GM21447 (cell line): ENCODE measurements around the gene OR11G2.
"Not testable (repeated sequence)": the region's sequence is repeated elsewhere in the genome, so short reads cannot be mapped to it uniquely, and the experiment has no call there.

ENCODE experiments used
- ATAC-seq: cut with Tn5 transposase; IDR thresholded peaks from one replicate; pipeline ENCODE4 v1.9.1; 2021; ENCODE audit not compliant: unreplicated experiment

The OR11G2 gene

GRCh38 chr14:20219033-20219432, 28.3 kb downstream of the OR11G2 start:
- ATAC-seq = no peak

DNA sequence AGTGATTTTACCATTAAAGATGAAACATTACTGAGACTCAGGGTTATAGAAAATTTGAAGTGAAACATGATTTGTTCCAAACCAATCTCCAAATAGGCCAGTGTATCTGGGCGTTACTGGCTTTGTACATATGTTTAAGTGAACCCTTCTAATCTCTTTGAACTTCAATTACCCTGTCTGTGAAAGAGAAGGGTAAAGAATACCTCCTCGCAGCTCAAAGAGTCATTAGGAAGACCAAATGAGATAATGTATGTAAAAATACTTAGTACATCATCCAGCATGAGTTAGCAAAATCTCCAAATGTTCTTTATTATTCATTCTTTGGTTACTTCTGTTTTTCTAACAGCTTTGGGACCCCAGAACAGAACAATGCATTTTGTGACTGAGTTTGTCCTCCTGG, 32.7 kb downstream of the OR11G2 start, which contains the start of gene OR11H6:
TSS of gene OR11H6 (plus strand) at position 301 of the 400 bp plus-strand sequence. CDS start at position 301, 0 bp downstream.
- ATAC-seq = no peak

DNA sequence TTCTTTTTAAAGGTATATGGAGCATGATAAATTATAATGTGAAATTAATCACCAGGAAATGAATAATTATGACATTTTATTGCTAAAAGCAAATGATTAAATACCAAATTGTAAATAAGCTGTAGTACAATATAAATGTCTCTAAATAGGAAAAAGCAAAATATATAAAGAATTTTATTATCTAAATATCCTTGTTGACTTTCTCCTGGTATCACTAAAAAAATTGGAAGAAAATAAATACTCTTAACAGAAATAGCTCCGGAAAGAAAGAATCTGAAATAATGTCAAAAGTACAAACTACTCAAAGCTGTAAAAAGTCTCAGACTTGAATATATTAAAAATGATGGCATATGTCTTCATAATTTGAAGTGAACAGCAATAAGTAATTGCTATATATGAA, 38.0 kb downstream of the OR11G2 start, which contains the start of gene OR11H7:
TSS of gene OR11H7 (plus strand) at position 301 of the 400 bp plus-strand sequence.
- ATAC-seq = no peak

DNA sequence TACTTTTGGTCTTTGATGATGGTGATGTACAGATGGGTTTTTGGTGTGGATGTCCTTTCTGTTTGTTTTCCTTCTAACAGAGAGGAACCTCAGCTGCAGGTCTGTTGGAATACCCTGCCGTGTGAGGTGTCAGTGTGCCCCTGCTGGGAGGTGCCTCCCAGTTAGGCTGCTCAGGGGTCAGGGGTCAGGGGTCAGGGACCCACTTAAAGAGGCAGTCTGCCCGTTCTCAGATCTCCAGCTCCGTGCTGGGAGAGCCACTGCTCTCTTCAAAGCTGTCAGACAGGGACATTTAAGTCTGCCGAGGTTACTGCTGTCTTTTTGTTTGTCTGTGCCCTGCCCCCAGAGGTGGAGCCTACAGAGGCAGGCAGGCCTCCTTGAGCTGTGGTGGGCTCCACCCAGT, 44.7 kb downstream of the OR11G2 start:
- not testable (repeated sequence) for ATAC-seq

GRCh38 chr14:20247646-20248246, 57.0 kb downstream of the OR11G2 start:
- no peak for ATAC-seq
